ENCODE data around the gene LCE1E. TPM values are rescaled to one million over a fixed set of nuclear protein-coding genes. Genes with fewer than 3 reads are reported as not detected.

LCE1E gene
- total and polyA plus RNA-seq, 2 experiments from 2014 or later = not detected

- TF ChIP-seq CTCF (IDR thresholded peaks at IDR 0.05; ENCODE audit: low read depth, low read length) = no peak
- Histone ChIP-seq H3K36me3 (no peaks in the 10 kb centered on the region), H3K27me3 (no peaks in the 10 kb centered on the region), H3K4me1 (ENCODE audit: low read depth) (no peaks in the 10 kb centered on the region), H3K4me3 (no peak overlapping the region), H3K27ac (no peak overlapping the region), H3K9me3 (ENCODE audit: low read depth) (no peaks in the 10 kb centered on the region)
- no peak for DNase-seq (ENCODE audit: low read depth in 1 of 2, low spot score in 1 of 2)
These were observed 24.3 kb upstream of the LCE1E start for GRCh38 chr1:152761609-152762213.

GRCh38 chr1:152768847-152769533, 17.1 kb upstream of the LCE1E start:
- Histone ChIP-seq H3K27ac (no peak overlapping the region), H3K36me3 (no peaks in the 10 kb centered on the region), H3K4me1 (ENCODE audit: low read depth) (no peaks in the 10 kb centered on the region), H3K4me3 (no peak overlapping the region), H3K27me3 (no peaks in the 10 kb centered on the region), H3K9me3 (ENCODE audit: low read depth) (no peaks in the 10 kb centered on the region)
- no peak for TF ChIP-seq CTCF (IDR thresholded peaks at IDR 0.05; ENCODE audit: low read depth, low read length)
- DNase-seq (ENCODE audit: low read depth in 1 of 2, low spot score in 1 of 2) = no peak

- Histone ChIP-seq H3K27me3 (no peaks in the 10 kb centered on the region), H3K9me3 (ENCODE audit: low read depth) (no peaks in the 10 kb centered on the region), H3K27ac (no peak overlapping the region), H3K36me3 (no peaks in the 10 kb centered on the region), H3K4me1 (ENCODE audit: low read depth) (no peaks in the 10 kb centered on the region), H3K4me3 (no peak overlapping the region)
- TF ChIP-seq CTCF (IDR thresholded peaks at IDR 0.05; ENCODE audit: low read depth, low read length) = no peak
- DNase-seq (ENCODE audit: low read depth in 1 of 2, low spot score in 1 of 2) = no peak
These were observed 15.6 kb upstream of the LCE1E start for GRCh38 chr1:152770411-152770810.

- Histone ChIP-seq H3K27me3 (no peaks in the 10 kb centered on the region), H3K9me3 (ENCODE audit: low read depth) (peaks cover 4% of the 10 kb centered on the region), H3K36me3 (no peaks in the 10 kb centered on the region), H3K4me3 (no peak within 1 kb of the TSS), H3K4me1 (ENCODE audit: low read depth) (no peaks in the 10 kb centered on the region), H3K27ac (no peak within 1 kb of the TSS)
- TF ChIP-seq CTCF (IDR thresholded peaks at IDR 0.05; ENCODE audit: low read depth, low read length) = no peak
- no peak for DNase-seq (ENCODE audit: low read depth in 1 of 2, low spot score in 1 of 2)
These were observed 11.2 kb upstream of the LCE1E start, which contains the start of gene LCE1F for GRCh38 chr1:152774875-152775274. TSS of gene LCE1F (plus strand) at chr1:152775140. CDS start at chr1:152776372, 1,232 bp downstream.

- Histone ChIP-seq H3K4me3 (no peak overlapping the region), H3K4me1 (ENCODE audit: low read depth) (no peaks in the 10 kb centered on the region), H3K36me3 (no peaks in the 10 kb centered on the region), H3K27me3 (no peaks in the 10 kb centered on the region), H3K9me3 (ENCODE audit: low read depth) (peaks cover 4% of the 10 kb centered on the region), H3K27ac (no peak overlapping the region)
- no peak for TF ChIP-seq CTCF (IDR thresholded peaks at IDR 0.05; ENCODE audit: low read depth, low read length)
- no peak for DNase-seq (ENCODE audit: low read depth in 1 of 2, low spot score in 1 of 2)
These were observed 9.7 kb upstream of the LCE1E start for GRCh38 chr1:152776361-152776760.
